Liver (tissue), 9 donors: ENCODE measurements around the gene RETREG1. TPM values are rescaled to one million over a fixed set of nuclear protein-coding genes. Genes with fewer than 3 reads are reported as not detected.
A peak's percentile ranks its signal among the peaks of the same experiment; 100 is the strongest.

ENCODE experiments used
- DNase-seq: peaks from one replicate; pipeline ENCODE4 v3.0.0-alpha.2; 2017; ENCODE audit warnings: low spot score
- H3K27ac ChIP-seq, 2 donors: one replicate each; pipeline ENCODE4 v1.7.0; 2013; ENCODE audit warnings: inconsistent platforms in 2 of 2, low read length in 2 of 2, control low read depth in 1 of 2, low read depth in 1 of 2, mild to moderate bottlenecking in 1 of 2
- H3K27me3 ChIP-seq, 4 donors: one replicate each; pipeline versions ENCODE4 v1.6.1 to v1.7.0; 2013; ENCODE audit warnings: low read length in 3 of 4, inconsistent platforms in 1 of 4, mild to moderate bottlenecking in 1 of 4, moderate library complexity in 1 of 4; ENCODE audit not compliant: control insufficient read depth in 4 of 4, insufficient read depth in 4 of 4
- H3K36me3 ChIP-seq, 4 donors: one replicate each; pipeline versions ENCODE4 v1.6.1 to v1.7.0; 2013; ENCODE audit warnings: low read length in 3 of 4, mild to moderate bottlenecking in 3 of 4, low read depth in 1 of 4, moderate library complexity in 1 of 4; ENCODE audit not compliant: control insufficient read depth in 4 of 4, insufficient read depth in 3 of 4
- H3K4me1 ChIP-seq, 4 donors: one replicate each; pipeline versions ENCODE4 v1.6.1 to v1.7.0; 2013; ENCODE audit warnings: low read length in 3 of 4, mild to moderate bottlenecking in 3 of 4, moderate library complexity in 1 of 4; ENCODE audit not compliant: control insufficient read depth in 4 of 4, insufficient read depth in 4 of 4
- H3K4me3 ChIP-seq, 3 donors: one replicate each; pipeline versions ENCODE4 v1.6.1 to v1.7.0; 2013; ENCODE audit warnings: low read length in 3 of 3, control low read depth in 1 of 3, low read depth in 1 of 3, mild to moderate bottlenecking in 1 of 3
- H3K9ac ChIP-seq, 2 donors: one replicate each; pipeline ENCODE4 v1.7.0; 2013; ENCODE audit warnings: low read length in 2 of 2, mild to moderate bottlenecking in 2 of 2, moderate library complexity in 2 of 2, control low read depth in 1 of 2, low read depth in 1 of 2
- H3K9me3 ChIP-seq, 4 donors: one replicate each; pipeline versions ENCODE4 v1.6.1 to v1.7.0; 2013; ENCODE audit warnings: low read length in 3 of 4; ENCODE audit not compliant: control insufficient read depth in 4 of 4
- ATF3 ChIP-seq: IDR thresholded peaks from 2 replicates; pipeline ENCODE4 v1.6.1; 2016; ENCODE audit warnings: antibody characterized with exemption
- CTCF ChIP-seq: fragments of 150-350 bp; IDR thresholded peaks from 2 replicates; pipeline ENCODE4 v1.5.1; 2017; ENCODE audit warnings: improper control_type of control experiment, low read depth, low read length; ENCODE audit not compliant: missing input control
- GABPA ChIP-seq, 2 donors: IDR thresholded peaks in 1 of 2; conservative IDR thresholded peaks in 1 of 2; 2 replicates each; pipeline ENCODE4 v1.6.1; 2016; ENCODE audit warnings: antibody characterized with exemption in 2 of 2, mild to moderate bottlenecking in 1 of 2, moderate library complexity in 1 of 2
- HNF4G ChIP-seq: IDR thresholded peaks from 2 replicates; pipeline ENCODE4 v1.6.1; 2016; ENCODE audit warnings: antibody characterized with exemption
- MAX ChIP-seq: IDR thresholded peaks from 2 replicates; pipeline ENCODE4 v1.6.1; 2016; ENCODE audit warnings: antibody characterized with exemption
- NR2F2 ChIP-seq: IDR thresholded peaks from 2 replicates; pipeline ENCODE4 v1.6.1; 2016; ENCODE audit warnings: antibody characterized with exemption
- RAD21 ChIP-seq, 2 donors: IDR thresholded peaks; 2 replicates each; pipeline ENCODE4 v1.6.1; 2016; ENCODE audit warnings: antibody characterized with exemption in 2 of 2, mild to moderate bottlenecking in 2 of 2
- REST ChIP-seq: IDR thresholded peaks from 2 replicates; pipeline ENCODE4 v1.6.1; 2016; ENCODE audit warnings: antibody characterized with exemption, mild to moderate bottlenecking
- SP1 ChIP-seq: IDR thresholded peaks from 2 replicates; pipeline ENCODE4 v1.6.1; 2018; ENCODE audit warnings: antibody characterized with exemption, mild to moderate bottlenecking
- YY1 ChIP-seq: IDR thresholded peaks from 2 replicates; pipeline ENCODE4 v1.6.1; 2016; ENCODE audit warnings: antibody characterized with exemption, mild to moderate bottlenecking
- ZBTB33 ChIP-seq: IDR thresholded peaks from 2 replicates; pipeline ENCODE4 v1.6.1; 2016; ENCODE audit warnings: antibody characterized with exemption
- WGBS: extraction: QIAGEN DNeasy Blood & Tissue Kit; methylation state at CpG from one replicate; pipeline ENCODE4 v1.1.7; 2013; 5-methylcytosine and 5-hydroxymethylcytosine counted together
- polyA plus RNA-seq, 2 donors: library from polyadenylated mRNA; stranded (reverse) in 1 of 2; unstranded in 1 of 2; fragments of 200-250 nt in 1 of 2; fragments of >200 nt in 1 of 2; fragmentation: Nextera tagmentation in 1 of 2; extraction: Ambion mirVana in 1 of 2; gene quantifications; one replicate each; pipeline versions ENCODE4 v1.2.1 to v1.2.3, GENCODE V29; 2013 to 2015
- total RNA-seq, 2 donors: library from RNA; depleted of rRNA; stranded (reverse); fragments of >200 nt; gene quantifications; one replicate each; pipeline ENCODE4 v1.2.3, GENCODE V29; 2014
- donor health status: healthy.
- donor health status: healthy.
- donor health status: healthy.
- donor health status: healthy.
- donor health status: healthy.

Gene RETREG1
- total RNA-seq = 1 to 10 TPM in 1 of 2 donors, under 1 TPM in 1; 0.70 to 5.4 TPM
- polyA plus RNA-seq = 10 to 100 TPM in 1 of 2 donors, 1 to 10 TPM in 1; 3.0 to 28.1 TPM

- H3K9ac ChIP-seq = peak within 1 kb of the TSS in 1 of 2 donors; percentile 10
Observed at GRCh38 chr5:16616536-16617273, at the start of gene RETREG1. Gene RETREG1, minus strand, starts transcription at chr5:16616997. Its CDS starts 26 bp downstream, at chr5:16616971.

More at GRCh38 chr5:16616536-16617273, at the start of gene RETREG1:
- TF ChIP-seq REST (no peak), ATF3 (no peak), MAX (no peak), ZBTB33 (no peak), NR2F2 (no peak), HNF4G (no peak), YY1 (no peak), GABPA (IDR thresholded peaks at IDR 0.05 in 1 of 2, conservative IDR thresholded peaks at IDR 0.05 in 1 of 2) (no peak), RAD21 (IDR thresholded peaks at IDR 0.05) (no peak), SP1 (no peak), CTCF (no peak)
- no peaks in the 10 kb centered on the region for H3K36me3 ChIP-seq
- no peaks in the 10 kb centered on the region for H3K9me3 ChIP-seq
- H3K27ac ChIP-seq = no peak within 1 kb of the TSS
- peak; percentile 40 for DNase-seq
- H3K27me3 ChIP-seq = no peaks in the 10 kb centered on the region
- under 1% methylated on average over 86 of the region's 86 CpGs for WGBS
- H3K4me1 ChIP-seq = peaks cover 0 to 16% (median 10%) of the 10 kb centered on the region in 4 donors
- H3K4me3 ChIP-seq = peak within 1 kb of the TSS; percentile 33 to 92 (median 51)
